Duodenal mucosa (tissue), 2 donors: ENCODE measurements around the gene NECAB2.

Experiments used
- H3K27ac ChIP-seq: one replicate; pipeline ENCODE4 v1.7.0; 2013; ENCODE audit warnings: low read depth, low read length
- H3K27me3 ChIP-seq, 2 donors: one replicate each; pipeline ENCODE4 v1.7.0; 2013; ENCODE audit warnings: low read length in 2 of 2, control low read depth in 1 of 2; ENCODE audit not compliant: insufficient read depth in 2 of 2, control insufficient read depth in 1 of 2
- H3K36me3 ChIP-seq, 2 donors: one replicate each; pipeline ENCODE4 v1.7.0; 2013; ENCODE audit warnings: low read length in 2 of 2, control low read depth in 1 of 2; ENCODE audit not compliant: insufficient read depth in 2 of 2, control insufficient read depth in 1 of 2
- H3K4me1 ChIP-seq, 2 donors: one replicate each; pipeline ENCODE4 v1.7.0; 2013; ENCODE audit warnings: low read length in 2 of 2, control low read depth in 1 of 2; ENCODE audit not compliant: insufficient read depth in 2 of 2, control insufficient read depth in 1 of 2
- H3K4me3 ChIP-seq, 2 donors: one replicate each; pipeline ENCODE4 v1.7.0; 2013; ENCODE audit warnings: low read length in 2 of 2, low read depth in 1 of 2
- H3K9ac ChIP-seq, 2 donors: one replicate each; pipeline ENCODE4 v1.7.0; 2013; ENCODE audit warnings: low read length in 2 of 2, low read depth in 1 of 2
- H3K9me3 ChIP-seq, 2 donors: one replicate each; pipeline ENCODE4 v1.7.0; 2013; ENCODE audit warnings: low read length in 2 of 2, control low read depth in 1 of 2; ENCODE audit not compliant: control insufficient read depth in 1 of 2

Gene NECAB2

DNA sequence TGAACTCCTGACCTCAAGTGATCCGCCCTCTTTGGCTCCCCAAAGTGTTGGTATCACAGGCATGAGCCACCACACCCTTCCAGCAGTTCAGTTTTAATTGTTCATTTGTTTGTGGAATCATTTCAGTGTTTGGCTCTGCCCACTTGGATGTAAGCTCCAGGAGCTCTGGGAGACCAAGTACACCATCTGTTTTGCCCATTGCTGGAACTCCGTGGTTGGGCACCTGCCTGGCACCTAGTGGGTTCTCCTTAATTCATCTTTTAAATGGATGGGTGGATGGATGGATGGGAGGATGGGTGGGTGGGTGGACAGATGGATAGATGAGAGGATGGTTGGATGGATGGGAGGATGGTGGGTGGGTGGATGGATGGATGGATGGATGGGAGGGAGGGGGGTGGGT lies 953 bp upstream of the NECAB2 start:
- H3K9ac ChIP-seq: no peak overlapping the region
- H3K27me3 ChIP-seq: peaks cover 0 to 4% of the 10 kb centered on the region in 2 donors
- no peak overlapping the region for H3K27ac ChIP-seq
- peaks cover 7 to 26% of the 10 kb centered on the region in 2 donors for H3K36me3 ChIP-seq
- H3K9me3 ChIP-seq: no peaks in the 10 kb centered on the region
- H3K4me1 ChIP-seq: peaks cover 0 to 8% of the 10 kb centered on the region in 2 donors
- no peak overlapping the region for H3K4me3 ChIP-seq

DNA sequence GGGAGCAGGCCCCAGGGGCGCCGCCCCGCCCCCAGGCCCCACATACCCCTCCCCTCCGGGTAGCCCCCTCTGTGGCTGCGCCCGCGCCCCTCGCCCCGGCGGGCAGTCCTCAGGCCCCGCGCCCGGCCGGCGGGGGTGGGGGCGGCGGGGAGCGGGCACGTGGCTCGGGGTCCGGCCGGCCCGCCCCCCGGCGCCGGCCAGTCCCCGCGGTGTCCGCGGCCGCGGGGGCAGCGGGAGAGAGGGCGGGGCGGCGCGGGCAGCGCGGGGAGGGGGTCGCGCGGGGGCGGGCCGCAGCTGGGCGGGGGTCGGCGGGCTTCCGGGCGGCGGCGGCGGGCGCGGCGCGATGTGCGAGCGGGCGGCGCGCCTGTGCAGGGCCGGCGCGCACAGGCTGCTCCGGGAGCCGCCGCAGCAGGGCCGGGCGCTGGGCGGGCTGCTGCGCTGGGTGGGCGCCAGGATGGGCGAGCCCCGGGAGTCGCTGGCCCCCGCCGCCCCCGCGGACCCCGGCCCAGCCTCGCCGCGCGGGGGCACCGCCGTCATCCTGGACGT lies 335 bp downstream of the NECAB2 start:
- Histone ChIP-seq H3K4me1 (peaks cover 0 to 8% of the 10 kb centered on the region in 2 donors), H3K9ac (no peak overlapping the region), H3K9me3 (no peaks in the 10 kb centered on the region), H3K27me3 (peaks cover 0 to 4% of the 10 kb centered on the region in 2 donors), H3K27ac (no peak overlapping the region), H3K4me3 (no peak overlapping the region), H3K36me3 (peaks cover under 1 to 15% of the 10 kb centered on the region in 2 donors)

DNA sequence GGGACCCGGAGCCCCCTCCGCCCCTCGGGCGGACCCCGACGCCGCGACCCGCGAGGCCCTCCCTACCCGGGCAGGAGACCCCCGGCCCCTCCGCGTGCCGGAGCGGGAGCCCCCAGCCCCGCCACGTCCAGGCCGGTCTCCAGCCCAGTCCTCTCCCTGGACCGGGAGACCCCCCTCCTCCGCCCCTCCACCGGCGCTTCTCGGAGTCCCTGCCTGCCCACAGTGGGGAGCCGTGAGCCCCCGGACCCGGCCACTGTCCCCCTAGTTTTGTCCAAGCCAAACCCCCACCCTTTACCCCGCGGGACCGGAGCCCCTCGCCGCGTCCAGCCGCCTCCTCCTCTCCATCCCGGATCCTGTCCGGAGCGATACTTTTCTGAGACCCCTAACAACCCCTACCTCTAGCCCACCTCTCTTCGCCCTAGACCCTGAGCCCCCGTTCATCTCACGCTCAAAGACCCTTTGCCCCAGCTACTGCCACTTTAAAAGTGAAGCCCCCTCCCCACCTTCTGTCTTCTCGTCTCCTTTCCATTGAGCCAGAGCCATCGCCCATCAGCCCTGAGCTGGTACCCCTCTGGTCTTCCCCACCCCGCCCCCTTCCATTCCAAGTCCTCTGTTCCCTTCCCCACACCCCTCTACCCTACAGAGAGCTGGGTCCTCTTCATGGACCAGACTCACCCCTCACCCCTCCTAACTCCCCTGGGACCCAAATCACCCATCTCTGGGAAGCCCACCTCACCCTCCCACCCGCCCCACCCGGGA lies 1.0 kb downstream of the NECAB2 start:
- H3K9ac ChIP-seq: no peak overlapping the region
- H3K36me3 ChIP-seq: peaks cover 0 to 13% of the 10 kb centered on the region in 2 donors
- no peak overlapping the region for H3K27ac ChIP-seq
- peaks cover 0 to 4% of the 10 kb centered on the region in 2 donors for H3K27me3 ChIP-seq
- no peak overlapping the region for H3K4me3 ChIP-seq
- H3K9me3 ChIP-seq: no peaks in the 10 kb centered on the region
- peaks cover 0 to 8% of the 10 kb centered on the region in 2 donors for H3K4me1 ChIP-seq

GRCh38 chr16:83969771-83970429 lies 1.9 kb downstream of the NECAB2 start:
- H3K27me3 ChIP-seq: peaks cover 0 to 4% of the 10 kb centered on the region in 2 donors
- peaks cover 0 to 8% of the 10 kb centered on the region in 2 donors for H3K36me3 ChIP-seq
- H3K4me3 ChIP-seq: no peak overlapping the region
- H3K4me1 ChIP-seq: peaks cover 0 to 8% of the 10 kb centered on the region in 2 donors
- no peaks in the 10 kb centered on the region for H3K9me3 ChIP-seq
- H3K27ac ChIP-seq: no peak overlapping the region
- no peak overlapping the region for H3K9ac ChIP-seq

- H3K4me1 ChIP-seq: peaks cover 0 to 8% of the 10 kb centered on the region in 2 donors
- H3K9me3 ChIP-seq: no peaks in the 10 kb centered on the region
- peaks cover 0 to 4% of the 10 kb centered on the region in 2 donors for H3K27me3 ChIP-seq
- H3K27ac ChIP-seq: no peak overlapping the region
- no peak overlapping the region for H3K4me3 ChIP-seq
- peaks cover 0 to 5% of the 10 kb centered on the region in 2 donors for H3K36me3 ChIP-seq
- no peak overlapping the region for H3K9ac ChIP-seq
These were observed 2.4 kb downstream of the NECAB2 start for GRCh38 chr16:83970430-83970815.

- Histone ChIP-seq H3K4me3 (no peak overlapping the region), H3K27me3 (peaks cover 0 to 4% of the 10 kb centered on the region in 2 donors), H3K27ac (no peak overlapping the region), H3K9me3 (no peaks in the 10 kb centered on the region), H3K4me1 (peaks cover 0 to 8% of the 10 kb centered on the region in 2 donors), H3K36me3 (no peaks in the 10 kb centered on the region), H3K9ac (no peak overlapping the region)
These were observed 3.4 kb downstream of the NECAB2 start for GRCh38 chr16:83971165-83972130.

GRCh38 chr16:83972256-83973008 lies 4.4 kb downstream of the NECAB2 start:
- H3K9me3 ChIP-seq: no peaks in the 10 kb centered on the region
- H3K4me1 ChIP-seq: peaks cover 0 to 8% of the 10 kb centered on the region in 2 donors
- H3K36me3 ChIP-seq: no peaks in the 10 kb centered on the region
- H3K27me3 ChIP-seq: peaks cover 0 to 4% of the 10 kb centered on the region in 2 donors
- H3K9ac ChIP-seq: no peak overlapping the region
- H3K4me3 ChIP-seq: no peak overlapping the region
- H3K27ac ChIP-seq: no peak overlapping the region

GRCh38 chr16:83973077-83973476 lies 5.0 kb downstream of the NECAB2 start:
- Histone ChIP-seq H3K9me3 (no peaks in the 10 kb centered on the region), H3K4me3 (no peak overlapping the region), H3K9ac (no peak overlapping the region), H3K36me3 (no peaks in the 10 kb centered on the region), H3K27me3 (peaks cover 0 to 2% of the 10 kb centered on the region in 2 donors), H3K27ac (no peak overlapping the region), H3K4me1 (peaks cover 0 to 8% of the 10 kb centered on the region in 2 donors)
